T47D (cell line): ENCODE measurements around the gene PXDN.

ENCODE experiments used
- DNase-seq, 2 experiments: peaks; one replicate each; pipeline versions ENCODE4 v3.0.0 to v3.0.0-alpha.2; 2011 to 2012; ENCODE audit warnings: low read depth in 1 of 2, low spot score in 1 of 2
- JUND ChIP-seq: IDR thresholded peaks from 2 replicates; pipeline ENCODE4 v1.6.1; 2012; ENCODE audit warnings: low read depth
- in situ Hi-C: cut with HindIII; loops from 2 replicates; pipeline ENCODE4 v1.10.0; 2016; ENCODE audit warnings: low sequenced_read_pairs, low pct_unique_long_range_greater_than_20kb

The PXDN gene

GRCh38 chr2:1756456-1756855 is 12.1 kb upstream of the PXDN start:
- in situ Hi-C loops = no loop called here
- DNase-seq = no peak
- no peak for TF ChIP-seq JUND

GRCh38 chr2:1755436-1756191 is 11.3 kb upstream of the PXDN start:
- no peak for DNase-seq
- TF ChIP-seq JUND = no peak
- in situ Hi-C loops = no loop called here

GRCh38 chr2:1754461-1755170 is 10.3 kb upstream of the PXDN start:
- no peak for TF ChIP-seq JUND
- in situ Hi-C loops = no loop called here
- DNase-seq = no peak

- TF ChIP-seq JUND = no peak
- in situ Hi-C loops = no loop called here
- DNase-seq = no peak
Measured at GRCh38 chr2:1754046-1754445, 9.7 kb upstream of the PXDN start.

GRCh38 chr2:1752751-1753150 is 8.4 kb upstream of the PXDN start:
- in situ Hi-C loops = no loop called here
- no peak for TF ChIP-seq JUND
- no peak for DNase-seq

- DNase-seq = no peak
- TF ChIP-seq JUND = no peak
- in situ Hi-C loops = no loop called here
Measured at GRCh38 chr2:1751767-1752725, 7.7 kb upstream of the PXDN start.

- in situ Hi-C loops = no loop called here
- peak; percentile 59 to 82 for DNase-seq
- TF ChIP-seq JUND = no peak
Measured at GRCh38 chr2:1750933-1751766, 6.8 kb upstream of the PXDN start.

GRCh38 chr2:1750270-1750932 is 6.1 kb upstream of the PXDN start:
- in situ Hi-C loops = no loop called here
- no peak for DNase-seq
- no peak for TF ChIP-seq JUND

GRCh38 chr2:1749489-1750119 is 5.3 kb upstream of the PXDN start:
- in situ Hi-C loops = no loop called here
- no peak for TF ChIP-seq JUND
- DNase-seq = no peak

GRCh38 chr2:1748741-1749488 is 4.6 kb upstream of the PXDN start:
- DNase-seq = no peak
- no peak for TF ChIP-seq JUND
- in situ Hi-C loops = no loop called here
